Measurements from ENCODE around the gene SLC38A7. TPM values are rescaled to one million over a fixed set of nuclear protein-coding genes. Genes with fewer than 3 reads are reported as not detected.
A peak's percentile ranks its signal among the peaks of the same experiment; 100 is the strongest.

SLC38A7 gene
- total RNA-seq, 1 donor from 2014 or later = 31.7 TPM

DNA sequence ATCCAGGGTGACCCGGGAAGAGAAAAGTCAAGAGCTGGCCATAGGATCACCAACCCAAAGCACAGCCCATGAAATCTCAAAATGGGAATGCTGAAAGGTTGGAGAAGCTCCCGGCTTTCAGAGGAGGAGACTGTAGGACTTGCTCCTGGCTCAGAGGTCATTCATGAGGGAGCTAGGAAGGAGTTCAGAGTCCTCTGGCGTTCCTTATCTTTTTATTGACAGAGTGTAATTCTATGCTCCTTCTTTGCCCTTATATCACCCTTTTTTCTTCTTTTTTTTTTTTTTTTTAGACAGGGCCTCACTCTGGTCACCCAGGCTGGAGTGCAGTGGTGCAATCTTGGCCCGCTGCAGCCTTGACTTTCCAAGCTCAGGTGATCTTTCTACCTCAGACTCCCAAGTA is 27.7 kb downstream of the SLC38A7 start:
- Mint-ChIP-seq H3K27me3 (ENCODE audit: low read depth) (peaks cover 2% of the 10 kb centered on the region), H3K36me3 (ENCODE audit: low read depth) (no peaks in the 10 kb centered on the region), H3K4me1 (peaks cover 20% of the 10 kb centered on the region), H3K27ac (ENCODE audit: unreplicated experiment) (no peak overlapping the region), H3K4me3 (no peak overlapping the region), H3K9me3 (no peaks in the 10 kb centered on the region)
- no peak for DNase-seq (ENCODE audit: low read depth, low spot score)
- TF ChIP-seq CTCF (conservative IDR thresholded peaks at IDR 0.05) = no peak

DNA sequence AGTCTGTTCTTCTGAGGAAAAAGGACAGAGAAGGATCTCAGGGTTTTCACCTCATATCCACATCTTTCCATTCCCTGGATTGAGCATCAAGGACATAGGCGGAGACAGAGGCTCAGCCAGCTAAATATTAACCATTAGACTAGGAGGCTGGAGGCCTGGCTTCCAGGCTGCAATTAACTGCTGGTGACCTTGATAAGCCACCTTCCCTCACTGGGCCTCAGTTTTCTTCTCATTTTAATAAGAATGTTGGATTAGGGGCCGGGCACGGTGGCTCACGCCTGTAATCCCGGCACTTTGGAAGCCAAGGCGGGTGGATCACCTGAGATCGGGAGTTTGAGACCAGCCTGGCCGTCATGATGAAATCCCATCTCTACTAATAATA is 29.4 kb downstream of the SLC38A7 start:
- H3K36me3 Mint-ChIP-seq (ENCODE audit: low read depth) = no peaks in the 10 kb centered on the region
- no peak for DNase-seq (ENCODE audit: low read depth, low spot score)
- no peaks in the 10 kb centered on the region for H3K9me3 Mint-ChIP-seq
- no peak overlapping the region for H3K4me3 Mint-ChIP-seq
- H3K27ac Mint-ChIP-seq (ENCODE audit: unreplicated experiment) = no peak overlapping the region
- H3K27me3 Mint-ChIP-seq (ENCODE audit: low read depth) = peaks cover 2% of the 10 kb centered on the region
- H3K4me1 Mint-ChIP-seq = peaks cover 16% of the 10 kb centered on the region
- TF ChIP-seq CTCF (conservative IDR thresholded peaks at IDR 0.05) = no peak

- Mint-ChIP-seq H3K27ac (ENCODE audit: unreplicated experiment) (no peak overlapping the region), H3K36me3 (ENCODE audit: low read depth) (no peaks in the 10 kb centered on the region), H3K9me3 (no peaks in the 10 kb centered on the region), H3K4me1 (peaks cover 16% of the 10 kb centered on the region), H3K4me3 (no peak overlapping the region), H3K27me3 (ENCODE audit: low read depth) (peaks cover 2% of the 10 kb centered on the region)
- DNase-seq (ENCODE audit: low read depth, low spot score) = no peak
- no peak for TF ChIP-seq CTCF (conservative IDR thresholded peaks at IDR 0.05)
Measured at GRCh38 chr16:58654560-58655214, 29.9 kb downstream of the SLC38A7 start.

- Mint-ChIP-seq H3K4me3 (no peak overlapping the region), H3K4me1 (peaks cover 16% of the 10 kb centered on the region), H3K9me3 (no peaks in the 10 kb centered on the region), H3K27ac (ENCODE audit: unreplicated experiment) (no peak overlapping the region), H3K27me3 (ENCODE audit: low read depth) (peaks cover 2% of the 10 kb centered on the region), H3K36me3 (ENCODE audit: low read depth) (no peaks in the 10 kb centered on the region)
- no peak for TF ChIP-seq CTCF (conservative IDR thresholded peaks at IDR 0.05)
- DNase-seq (ENCODE audit: low read depth, low spot score) = peak; percentile 8
Measured at GRCh38 chr16:58652741-58653140, 31.8 kb downstream of the SLC38A7 start.

DNA sequence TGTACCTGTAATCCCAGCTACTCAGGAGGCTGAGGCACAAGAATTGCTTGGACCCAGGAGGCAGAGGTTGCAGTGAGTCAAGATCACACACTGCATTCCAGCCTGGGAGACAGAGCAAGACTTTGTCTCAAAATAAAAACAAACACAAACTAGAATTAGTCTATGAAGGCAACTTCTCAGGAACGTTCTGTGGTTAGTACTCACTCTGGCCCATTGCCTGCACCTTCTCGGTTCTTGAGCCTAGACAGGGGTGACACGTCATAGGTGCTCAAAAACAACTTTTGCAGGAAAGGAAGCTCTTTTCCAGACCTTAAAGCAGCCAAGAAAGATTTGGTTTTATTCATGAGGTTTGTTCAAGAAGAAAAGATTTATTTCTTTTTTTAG is 32.6 kb downstream of the SLC38A7 start:
- no peak overlapping the region for H3K4me3 Mint-ChIP-seq
- no peak overlapping the region for H3K27ac Mint-ChIP-seq (ENCODE audit: unreplicated experiment)
- no peaks in the 10 kb centered on the region for H3K9me3 Mint-ChIP-seq
- H3K27me3 Mint-ChIP-seq (ENCODE audit: low read depth) = peaks cover 2% of the 10 kb centered on the region
- H3K4me1 Mint-ChIP-seq = peaks cover 16% of the 10 kb centered on the region
- DNase-seq (ENCODE audit: low read depth, low spot score) = no peak
- no peak for TF ChIP-seq CTCF (conservative IDR thresholded peaks at IDR 0.05)
- no peaks in the 10 kb centered on the region for H3K36me3 Mint-ChIP-seq (ENCODE audit: low read depth)

Data from neural crest cell (in vitro differentiated cells).